Psoas muscle (tissue), 8 donors: ENCODE measurements around the gene ZDHHC3. TPM values are rescaled to one million over a fixed set of nuclear protein-coding genes. Genes with fewer than 3 reads are reported as not detected.

Experiments used
- ATAC-seq, 4 donors: fragments of 200-7000 bp; cut with Tn5 transposase; one replicate each; pipeline ENCODE4 v1.9.1; 2020; ENCODE audit warnings: moderate library complexity in 3 of 4, mild to moderate bottlenecking in 2 of 4
- DNase-seq, 2 donors: peaks; one replicate each; pipeline ENCODE4 v3.0.0-alpha.2; 2020
- H3K27ac ChIP-seq: fragments of 200-600 bp; one replicate; pipeline ENCODE4 v1.8.0; 2022
- H3K27me3 ChIP-seq, 3 donors: fragments of 200-600 bp in 1 of 3; one replicate each; pipeline versions ENCODE4 v1.6.1 to v1.8.0; 2013 to 2022; ENCODE audit warnings: low read length in 2 of 3, mild to moderate bottlenecking in 2 of 3, moderate library complexity in 1 of 3; ENCODE audit not compliant: insufficient read depth in 3 of 3
- H3K36me3 ChIP-seq, 2 donors: fragments of 200-600 bp in 1 of 2; one replicate each; pipeline versions ENCODE4 v1.6.1 to v1.8.0; 2013 to 2022; ENCODE audit warnings: low read depth in 1 of 2, mild to moderate bottlenecking in 1 of 2, moderate library complexity in 1 of 2; ENCODE audit not compliant: insufficient read depth in 1 of 2
- H3K4me1 ChIP-seq: fragments of 200-600 bp; one replicate; pipeline ENCODE4 v1.8.0; 2022
- H3K4me3 ChIP-seq: fragments of 200-600 bp; one replicate; pipeline ENCODE4 v1.8.0; 2022; ENCODE audit warnings: mild to moderate bottlenecking
- H3K9me3 ChIP-seq: fragments of 200-600 bp; one replicate; pipeline ENCODE4 v1.8.0; 2022
- WGBS, 3 donors: extraction: QIAGEN DNeasy Blood & Tissue Kit; methylation state at CpG; one replicate each; pipeline versions ENCODE4 v1.1.6 to v1.1.7; 2013; 5-methylcytosine and 5-hydroxymethylcytosine counted together
- intact Hi-C, 2 donors: fragments of 100-400 bp; cut with DNase I; formaldehyde crosslinking; loops; one replicate each; pipeline versions ENCODE4 v1.11.0 to v1.14.2; 2022
- long read RNA-seq, 2 donors: library from polyadenylated mRNA; unstranded; transcript quantifications; one replicate each; pipeline ENCODE4 v2.0.0, GENCODE V29; 2021
- polyA plus RNA-seq, 3 donors: library from polyadenylated mRNA; stranded (reverse); fragments of 200-250 nt; gene quantifications; one replicate each; pipeline ENCODE4 v1.2.3, GENCODE V29; 2013
- total RNA-seq, 4 donors: library from RNA; stranded (reverse); fragmentation: NEBNext Ultra II Directional in 2 of 4; extraction: Animal tissue kit (Norgen Biotek cat#: 25700) in 2 of 4; gene quantifications; one replicate each; pipeline versions ENCODE4 v1.2.1 to v1.2.4, GENCODE V29; 2021 to 2023
- TF ChIP-seq, protein P1 (sequence below): fragments of 200-600 bp; IDR thresholded peaks from one replicate; pipeline ENCODE4 v1.8.0; 2022; ENCODE audit warnings: antibody characterized with exemption
- donor health status: healthy with polysubstance abuse.
- donor health status: DM: no; HTN: no; CAD: no; lungs with moderate emphysema.
- donor health status: Bipolar disorder and iron deficiency.
- donor health status: healthy.
- donor health status: DM: yes; HTN: yes; CAD: no.
- donor health status: DM: no; HTN: no; CAD: no.
- donor health status: DM: no; HTN: no; CAD: no.
- donor health status: DM: yes; HTN: yes; CAD: no.

ZDHHC3 gene, protein sequence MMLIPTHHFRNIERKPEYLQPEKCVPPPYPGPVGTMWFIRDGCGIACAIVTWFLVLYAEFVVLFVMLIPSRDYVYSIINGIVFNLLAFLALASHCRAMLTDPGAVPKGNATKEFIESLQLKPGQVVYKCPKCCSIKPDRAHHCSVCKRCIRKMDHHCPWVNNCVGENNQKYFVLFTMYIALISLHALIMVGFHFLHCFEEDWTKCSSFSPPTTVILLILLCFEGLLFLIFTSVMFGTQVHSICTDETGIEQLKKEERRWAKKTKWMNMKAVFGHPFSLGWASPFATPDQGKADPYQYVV
- total RNA-seq (10 to 100 TPM; 22.2 to 58.3 (median 40.6) TPM), polyA plus RNA-seq (10 to 100 TPM; 32.3 to 51.1 (median 40.8) TPM)
- long read RNA-seq, donor 1, transcript ZDHHC3-205 (7 exons, 2,687 nt), result major isoform, 7 of 11 reads
- long read RNA-seq, donor 1, partial matches to known transcripts, result 2 of 11 reads
- long read RNA-seq, donor 1, other reads (novel, unspliced or antisense), result 1 of 11 reads
- long read RNA-seq, donor 2, transcript ZDHHC3-205 (7 exons, 2,687 nt), result major isoform, 41 of 77 reads
- long read RNA-seq, donor 2, partial matches to known transcripts, result 13 of 77 reads
- long read RNA-seq, donor 2, other reads (novel, unspliced or antisense), result 15 of 77 reads

DNA sequence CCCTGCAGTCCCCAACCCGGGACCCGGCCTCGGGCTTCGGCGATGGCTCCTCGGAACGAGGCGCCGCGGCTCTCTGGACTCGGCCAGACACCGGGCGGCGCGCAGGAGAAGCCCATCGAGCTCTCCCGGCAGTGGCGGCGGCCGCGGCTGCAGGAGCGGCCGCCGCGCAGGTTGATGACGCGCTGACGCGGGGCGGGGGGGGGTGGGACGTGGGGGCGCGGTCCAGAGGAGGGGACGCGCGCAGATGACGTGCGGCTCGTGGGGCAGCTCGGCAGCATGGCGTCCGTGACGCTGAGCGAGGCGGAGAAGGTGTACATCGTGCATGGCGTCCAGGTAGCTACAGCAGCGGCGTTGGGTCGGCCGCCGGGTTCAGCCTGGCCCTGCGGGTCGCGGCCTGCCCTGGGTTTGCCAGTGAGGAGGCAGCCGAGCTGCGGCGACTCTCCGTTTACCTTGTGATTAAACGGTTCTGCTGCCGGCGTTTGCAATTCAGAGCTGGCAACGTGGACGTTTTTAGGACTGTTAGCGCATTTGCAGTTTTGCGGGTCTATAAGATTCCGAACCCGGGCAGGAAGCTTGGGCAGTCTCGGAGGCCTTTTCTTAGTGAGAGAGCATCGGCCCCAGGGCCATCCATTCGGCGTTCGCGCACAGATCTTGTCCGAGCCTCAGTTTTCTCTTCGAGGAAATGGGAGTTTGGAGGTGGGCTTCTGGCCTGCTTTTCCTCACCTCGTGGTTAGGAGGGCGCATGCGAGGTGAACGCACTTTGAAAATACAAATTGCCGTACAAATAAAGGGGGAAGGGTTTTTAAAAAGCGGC is at the start of gene ZDHHC3, which contains the start of gene EXOSC7:
Gene ZDHHC3, minus strand, starts transcription at position 173 of the 814 bp plus-strand sequence. CDS start 16,738 bp downstream, outside the sequence.
Gene EXOSC7, plus strand, starts transcription at position 243 of the 814 bp plus-strand sequence. Its CDS starts 34 bp downstream, at position 277.
- 0 to 1% (median 1%) methylated on average over 53 to 82 of the region's 82 CpGs for WGBS, 3 donors
- intact Hi-C loops, result no loop called here
- H3K4me1 ChIP-seq, result peaks cover 35% of the 10 kb centered on the region

DNA sequence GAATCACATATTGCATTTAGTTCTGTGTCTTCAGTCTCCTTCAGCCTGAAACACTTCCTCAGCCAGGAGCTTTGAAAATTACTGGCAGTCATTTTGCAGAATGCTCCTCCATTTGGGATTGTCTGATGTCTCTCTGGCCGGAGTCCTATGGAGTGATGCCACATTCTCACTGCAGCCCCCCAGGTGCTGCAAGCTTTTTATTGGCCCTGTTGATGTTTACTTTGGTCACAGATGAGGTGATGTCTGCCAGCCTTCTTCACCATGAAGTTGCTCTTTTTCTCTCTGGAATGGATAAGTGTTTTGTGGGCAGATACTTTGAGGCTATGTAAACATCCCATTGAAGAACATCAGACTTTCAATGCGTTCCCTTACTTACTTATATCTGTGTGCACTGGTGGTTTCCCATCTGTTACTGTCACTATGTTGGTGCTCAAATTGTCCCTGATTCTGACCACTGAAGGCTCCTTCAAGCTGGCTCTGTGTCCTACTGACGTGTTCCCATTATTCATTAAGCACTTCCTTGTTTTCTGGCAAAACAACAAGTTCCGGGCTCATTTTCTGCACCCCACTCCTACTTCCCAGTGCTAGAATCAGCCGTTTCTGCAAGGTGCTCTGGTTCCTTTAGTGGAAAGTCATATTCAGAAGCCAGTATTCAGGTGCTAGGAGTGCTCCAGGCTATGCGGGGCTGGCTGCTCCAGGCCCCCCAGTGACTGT is 48.7 kb upstream of the ZDHHC3 start:
- Histone ChIP-seq H3K9me3 (no peaks in the 10 kb centered on the region), H3K4me1 (peaks cover 17% of the 10 kb centered on the region), H3K36me3 (no peaks in the 10 kb centered on the region), H3K4me3 (no peak overlapping the region), H3K27me3 (peaks cover 0 to 15% (median 3%) of the 10 kb centered on the region in 3 donors), H3K27ac (peak overlapping the region; percentile 30)
- WGBS, 3 donors, result 31 to 40% (median 32%) methylated on average over 6 of the region's 6 CpGs
- ATAC-seq (no peak), DNase-seq (no peak)
- TF ChIP-seq, protein P1, sequence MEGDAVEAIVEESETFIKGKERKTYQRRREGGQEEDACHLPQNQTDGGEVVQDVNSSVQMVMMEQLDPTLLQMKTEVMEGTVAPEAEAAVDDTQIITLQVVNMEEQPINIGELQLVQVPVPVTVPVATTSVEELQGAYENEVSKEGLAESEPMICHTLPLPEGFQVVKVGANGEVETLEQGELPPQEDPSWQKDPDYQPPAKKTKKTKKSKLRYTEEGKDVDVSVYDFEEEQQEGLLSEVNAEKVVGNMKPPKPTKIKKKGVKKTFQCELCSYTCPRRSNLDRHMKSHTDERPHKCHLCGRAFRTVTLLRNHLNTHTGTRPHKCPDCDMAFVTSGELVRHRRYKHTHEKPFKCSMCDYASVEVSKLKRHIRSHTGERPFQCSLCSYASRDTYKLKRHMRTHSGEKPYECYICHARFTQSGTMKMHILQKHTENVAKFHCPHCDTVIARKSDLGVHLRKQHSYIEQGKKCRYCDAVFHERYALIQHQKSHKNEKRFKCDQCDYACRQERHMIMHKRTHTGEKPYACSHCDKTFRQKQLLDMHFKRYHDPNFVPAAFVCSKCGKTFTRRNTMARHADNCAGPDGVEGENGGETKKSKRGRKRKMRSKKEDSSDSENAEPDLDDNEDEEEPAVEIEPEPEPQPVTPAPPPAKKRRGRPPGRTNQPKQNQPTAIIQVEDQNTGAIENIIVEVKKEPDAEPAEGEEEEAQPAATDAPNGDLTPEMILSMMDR, result no peak
- intact Hi-C loops, result no loop called here

More for the DNA sequence above, at the start of gene ZDHHC3, which contains the start of gene EXOSC7:
- peak; percentile 92 to 95 (median 93) for ATAC-seq
- TF ChIP-seq, protein P1, result no peak
- Histone ChIP-seq H3K36me3 (peaks cover 0 to 4% of the 10 kb centered on the region in 2 donors), H3K9me3 (no peaks in the 10 kb centered on the region), H3K27ac (peak within 1 kb of the TSS; percentile 94), H3K4me3 (peak within 1 kb of the TSS; percentile 96), H3K27me3 (no peaks in the 10 kb centered on the region)
- DNase-seq, result peak; percentile 89 to 94

DNA sequence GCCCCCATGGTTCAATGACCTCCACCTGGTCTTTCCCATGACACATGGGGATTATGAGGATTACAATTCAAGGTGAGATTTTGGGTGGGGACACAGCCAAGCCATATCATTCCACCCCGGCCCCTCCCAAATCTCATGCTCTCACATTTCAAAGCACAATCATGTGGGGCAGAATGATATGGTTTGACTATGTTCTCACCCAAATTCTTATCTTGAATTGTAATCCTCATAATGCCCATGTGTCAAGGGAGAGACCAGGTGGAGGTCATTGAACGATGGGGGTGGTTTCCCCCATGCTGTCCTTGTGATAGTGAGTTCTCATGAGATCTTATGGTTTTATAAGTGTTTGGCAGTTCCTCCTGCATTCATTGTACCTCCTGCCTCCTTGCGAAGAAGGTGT is 47.7 kb upstream of the ZDHHC3 start:
- no peak for ATAC-seq

More for the DNA sequence above, 47.7 kb upstream of the ZDHHC3 start:
- Histone ChIP-seq H3K36me3 (no peaks in the 10 kb centered on the region), H3K9me3 (no peaks in the 10 kb centered on the region), H3K27ac (no peak overlapping the region), H3K4me3 (no peak overlapping the region), H3K4me1 (peaks cover 12% of the 10 kb centered on the region), H3K27me3 (peaks cover 0 to 15% (median 3%) of the 10 kb centered on the region in 3 donors)
- no peak for DNase-seq
- intact Hi-C loops, result no loop called here
- 66 to 68% (median 68%) methylated on average over 3 of the region's 3 CpGs for WGBS, 3 donors
- TF ChIP-seq, protein P1, result no peak
